GM12878 (cell line): ENCODE data around the gene AGK. TPM values are rescaled to one million over a fixed set of nuclear protein-coding genes. Genes with fewer than 3 reads are reported as not detected.

ENCODE experiments used
- ATAC-seq: fragments of 200-7000 bp; cut with Tn5 transposase; 3 replicates; pipeline ENCODE4 v1.9.1; 2020; ENCODE audit warnings: mild to moderate bottlenecking, moderate library complexity
- BruUV-seq: library from RNA; stranded (reverse); fragments of 400-500 nt; replicated peaks from 2 replicates; lab custom pipeline; 2021; lab: Mats Ljungman, UMichigan
- CTCF ChIA-PET: fragments of 300-600 bp; sonication (Branson Sonifier 250); formaldehyde crosslinking; extraction: SDS; loops from one replicate; lab custom pipeline; 2021; ENCODE audit warnings: inconsistent platforms; lab: Yijun Ruan, JAX
- POLR2A ChIA-PET: fragments of 350-600 bp; formaldehyde crosslinking; extraction: SDS; loops from one replicate; lab custom pipeline; 2021; ENCODE audit warnings: inconsistent platforms; lab: Charles Lee
- RAD21 ChIA-PET: fragments of 300-600 bp; sonication (Branson Sonifier 250); formaldehyde crosslinking; loops from one replicate; lab custom pipeline; 2023; ENCODE audit warnings: antibody characterized with exemption; ENCODE audit not compliant: unreplicated experiment; lab: Charles Lee
- SMC1A ChIA-PET: fragments of 300-600 bp; sonication (Branson Sonifier 250); formaldehyde crosslinking; loops from one replicate; lab custom pipeline; 2023; ENCODE audit not compliant: unreplicated experiment, uncharacterized antibody; lab: Charles Lee
- DNase-seq: peaks from one replicate; pipeline ENCODE4 v3.0.0-alpha.2; 2011; ENCODE audit warnings: low read depth, low spot score
- FAIRE-seq: peaks from 3 replicates; lab custom pipeline; 2011; peaks lifted over from hg19 to GRCh38; lab: Jason Lieb, UNC
- H2AFZ ChIP-seq: 2 replicates; pipeline ENCODE4 v1.6.0; 2011; ENCODE audit warnings: low read depth, low read length, control low read depth; ENCODE audit not compliant: control insufficient read depth
- H3K27ac ChIP-seq: 2 replicates; pipeline ENCODE4 v1.5.1; 2011; ENCODE audit warnings: control low read depth; ENCODE audit not compliant: control insufficient read depth, insufficient read depth
- H3K27me3 ChIP-seq, 2 experiments: replicated peaks in 1 of 2; 2 replicates each; pipeline versions ENCODE4 v1.6.0 to v1.6.1; 2011; ENCODE audit warnings: low read length in 1 of 2; ENCODE audit not compliant: control insufficient read depth in 2 of 2, insufficient read depth in 2 of 2
- H3K36me3 ChIP-seq, 2 experiments: 2 replicates each; pipeline ENCODE4 v1.5.1; 2011; ENCODE audit warnings: low read length in 1 of 2; ENCODE audit not compliant: control insufficient read depth in 2 of 2, insufficient read depth in 2 of 2
- H3K4me1 ChIP-seq: 2 replicates; pipeline ENCODE4 v1.6.1; 2011; ENCODE audit warnings: mild to moderate bottlenecking, low read length, moderate library complexity, mixed read lengths; ENCODE audit not compliant: control insufficient read depth, insufficient read depth
- H3K4me2 ChIP-seq: 2 replicates; pipeline ENCODE4 v1.6.0; 2011; ENCODE audit warnings: control low read depth; ENCODE audit not compliant: control insufficient read depth, insufficient read depth
- H3K4me3 ChIP-seq: fragments of 200-600 bp; sonication (generic); 2 replicates; pipeline ENCODE4 v1.5.1; 2016
- H3K79me2 ChIP-seq: 2 replicates; pipeline ENCODE4 v1.6.0; 2011; ENCODE audit warnings: low read length; ENCODE audit not compliant: control insufficient read depth, insufficient read depth
- H3K9ac ChIP-seq: 2 replicates; pipeline ENCODE4 v1.8.0; 2011; ENCODE audit warnings: low read length, control low read depth, mixed read lengths; ENCODE audit not compliant: control insufficient read depth, insufficient read depth
- H3K9me3 ChIP-seq: replicated peaks from 3 replicates; pipeline ENCODE4 v1.5.1; 2011; ENCODE audit warnings: mild to moderate bottlenecking, low read length; ENCODE audit not compliant: control insufficient read depth, insufficient read depth
- H4K20me1 ChIP-seq: 2 replicates; pipeline ENCODE4 v1.6.0; 2011; ENCODE audit not compliant: control insufficient read depth, insufficient read depth
- CEBPB ChIP-seq, 2 experiments: fragments of 150-350 bp in 1 of 2; IDR thresholded peaks; 2 replicates each; pipeline ENCODE4 v1.6.1; 2012 to 2014; ENCODE audit warnings: low read depth in 2 of 2, low read length in 2 of 2, borderline replicate concordance in 1 of 2, inconsistent platforms in 1 of 2
- FOXM1 ChIP-seq: IDR thresholded peaks from 2 replicates; pipeline ENCODE4 v1.6.1; 2012; ENCODE audit warnings: low read depth, mild to moderate bottlenecking, inconsistent platforms, low read length, moderate library complexity
- MTA2 ChIP-seq: fragments of 450-650 bp; IDR thresholded peaks from 2 replicates; pipeline ENCODE4 v1.6.1; 2016; ENCODE audit warnings: low read depth, mild to moderate bottlenecking, moderate library complexity
- NR2C2 ChIP-seq: IDR thresholded peaks from 2 replicates; pipeline ENCODE4 v1.6.1; 2011; ENCODE audit warnings: borderline replicate concordance, low read depth; ENCODE audit not compliant: control insufficient read depth, insufficient read length
- POLR2A ChIP-seq: IDR thresholded peaks from 2 replicates; pipeline ENCODE4 v1.6.1; 2011; ENCODE audit warnings: low read depth, mild to moderate bottlenecking, low read length
- RUNX3 ChIP-seq: IDR thresholded peaks from 2 replicates; pipeline ENCODE4 v1.6.1; 2012; ENCODE audit warnings: low read length, inconsistent platforms
- YY1 ChIP-seq: IDR thresholded peaks from 2 replicates; pipeline ENCODE4 v1.6.1; 2011; ENCODE audit warnings: low read depth, mild to moderate bottlenecking, low read length
- ZNF384 ChIP-seq: IDR thresholded peaks from 2 replicates; pipeline ENCODE4 v1.6.1; 2012; ENCODE audit warnings: low read depth, mild to moderate bottlenecking, low read length, improper control_type of control experiment, borderline replicate concordance
- WGBS: methylation state at CpG from one replicate; pipeline ENCODE4 v1.1.6; 2016; ENCODE audit warnings: low lambda C conversion rate; ENCODE audit not compliant: insufficient replicate concordance, insufficient coverage; ENCODE audit errors: missing lambda C conversion rate; 5-methylcytosine and 5-hydroxymethylcytosine counted together
- in situ Hi-C: fragments of 300-500 bp; cut with MboI; formaldehyde crosslinking; loops from 9 replicates; pipeline ENCODE4 v1.14.3; 2018; ENCODE audit warnings: mixed read lengths
- intact Hi-C: fragments of 100-400 bp; cut with micrococcal nuclease; formaldehyde crosslinking; loops from one replicate; pipeline ENCODE4 v1.14.2; 2022; ENCODE audit not compliant: unreplicated experiment
- polyA plus RNA-seq, 11 experiments: library from polyadenylated mRNA; depleted of rRNA in 4 of 11; unstranded in 6 of 11; stranded (reverse) in 5 of 11; fragments of >200 nt; fragmentation: Nextera tagmentation in 4 of 11; fragmentation: Illumina TruSeq in 1 of 11; extraction: Ambion mirVana in 4 of 11; extraction: Trizol in 1 of 11; gene quantifications; 1 replicate in 1 of 11; 2 replicates in 10 of 11; pipeline versions ENCODE4 v1.2.1 to v1.2.3, GENCODE V29; 2011 to 2016; ENCODE audit warnings: inconsistent platforms in 2 of 11, missing spikeins in 2 of 11, low read depth in 1 of 11
- total RNA-seq, 4 experiments: library from RNA; depleted of rRNA in 3 of 4; stranded (reverse); fragments of >200 nt in 3 of 4; fragmentation: Illumina TruSeq in 1 of 4; extraction: Trizol in 1 of 4; gene quantifications; 2 replicates each; pipeline versions ENCODE4 v1.2.1 to v1.2.3, GENCODE V29; 2013 to 2021

The AGK gene
- total and polyA plus RNA-seq, 10 of the 15 experiments (the other 5 are each of a cell fraction or from before 2014, with no cell fraction given), result 32.5 to 85.6 (median 47.8) TPM

DNA sequence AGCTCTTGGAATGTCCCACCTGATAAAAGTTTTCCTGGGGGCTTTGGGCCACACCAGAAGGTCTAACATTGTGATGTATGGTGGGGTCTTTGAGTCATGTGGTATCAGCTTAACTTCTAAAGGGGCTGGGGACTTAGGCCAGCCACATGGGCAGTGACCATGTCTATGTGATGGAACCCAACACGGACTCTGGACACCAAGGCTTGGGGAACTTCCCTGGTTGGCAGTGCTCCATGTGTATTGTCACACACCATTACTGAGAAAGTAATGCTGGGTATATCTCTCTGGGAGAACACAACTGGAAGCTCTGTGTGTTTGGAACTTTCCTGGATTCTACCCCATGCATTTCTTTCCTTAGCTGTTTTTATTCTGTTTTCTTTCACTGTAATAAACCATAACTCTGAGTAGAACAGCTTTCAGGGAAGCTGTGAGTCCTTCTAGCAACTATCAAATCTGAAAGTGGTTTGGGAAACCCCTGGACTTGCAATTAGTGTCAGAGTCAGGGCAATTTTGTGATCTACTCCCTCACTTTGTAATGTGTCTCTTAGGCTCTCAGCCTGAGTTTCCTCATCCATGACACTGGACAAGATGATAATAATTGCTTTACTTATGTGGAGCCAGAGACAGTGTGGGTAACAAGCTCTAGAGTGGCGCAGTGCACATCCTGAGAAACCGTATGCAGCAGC lies 28.4 kb upstream of the AGK start:
- 31% methylated on average over 3 of the region's 3 CpGs for WGBS
- no peak overlapping the region for H3K4me3 ChIP-seq
- no TSS peak for BruUV-seq
- no peaks in the 10 kb centered on the region; the same call in 1 of the 2 replicates for H3K4me1 ChIP-seq
- in situ Hi-C loops (no loop called here), intact Hi-C loops (no loop called here)
- H4K20me1 ChIP-seq, result no peaks in the 10 kb centered on the region
- no peaks in the 10 kb centered on the region; a peak in 1 of 4 replicates for H3K27me3 ChIP-seq
- H3K27ac ChIP-seq, result no peak overlapping the region
- TF ChIP-seq POLR2A (no peak), YY1 (no peak), ZNF384 (no peak), FOXM1 (no peak), CEBPB (IDR thresholded peaks at IDR 0.05; ENCODE audit: borderline replicate concordance in 1 of 2, low read depth in 2 of 2, low read length in 2 of 2) (no peak), RUNX3 (0 out of 2 replicates have a peak, but pooled peaks have one; percentile 10), MTA2 (peak; percentile 27; the same call in 1 of the 2 replicates), NR2C2 (no peak)
- no peak overlapping the region for H3K4me2 ChIP-seq
- ChIA-PET POLR2A (interaction anchor here (0.6 kb wide), 1 partner anchor 9 kb away, joined by 5 read pairs; no protein-coding TSS in a partner anchor), CTCF (interaction anchor here (1.1 to 1.3 kb wide), 4 partner anchors 11 to 711 kb away, joined by 3 to 4 read pairs (median 3); no protein-coding TSS in a partner anchor), RAD21 (interaction anchor here (0.7 to 0.8 kb wide), 2 partner anchors 11 to 71 kb away, joined by 3 to 4 read pairs; no protein-coding TSS in a partner anchor), SMC1A (interaction anchor here (0.5 to 0.6 kb wide), 2 partner anchors 98 to 279 kb away, joined by 3 read pairs; no protein-coding TSS in a partner anchor)
- H3K9ac ChIP-seq, result no peak overlapping the region
- no peaks in the 10 kb centered on the region for H3K79me2 ChIP-seq
- no peaks in the 10 kb centered on the region; the same call in 2 of the 3 replicates for H3K9me3 ChIP-seq
- DNase-seq (no peak), ATAC-seq (peak; percentile 88), FAIRE-seq (no peak)
- no peak overlapping the region for H2AFZ ChIP-seq
- no peaks in the 10 kb centered on the region for H3K36me3 ChIP-seq
